ENCODE measurements around the gene NKTR. TPM values are rescaled to one million over a fixed set of nuclear protein-coding genes. Genes with fewer than 3 reads are reported as not detected.

Gene NKTR
- total RNA-seq, 4 donors from 2014 or later: 17.9 to 134 (median 56.3) TPM

- Histone ChIP-seq H3K4me3 (no peak overlapping the region), H3K9me3 (no peaks in the 10 kb centered on the region), H3K36me3 (no peaks in the 10 kb centered on the region), H3K27ac (peak overlapping the region in 3 of 4 donors; percentile 50 to 64 (median 58)), H3K4me1 (peaks cover 0 to 34% (median 18%) of the 10 kb centered on the region in 3 donors), H3K27me3 (peaks cover 20% of the 10 kb centered on the region)
- no peak for ATAC-seq
- TF ChIP-seq POLR2A (IDR thresholded peaks at IDR 0.05): no peak
- TF ChIP-seq POLR2AphosphoS5 (IDR thresholded peaks at IDR 0.05): no peak
- TF ChIP-seq EP300 (IDR thresholded peaks at IDR 0.05): no peak
- TF ChIP-seq, protein P1, sequence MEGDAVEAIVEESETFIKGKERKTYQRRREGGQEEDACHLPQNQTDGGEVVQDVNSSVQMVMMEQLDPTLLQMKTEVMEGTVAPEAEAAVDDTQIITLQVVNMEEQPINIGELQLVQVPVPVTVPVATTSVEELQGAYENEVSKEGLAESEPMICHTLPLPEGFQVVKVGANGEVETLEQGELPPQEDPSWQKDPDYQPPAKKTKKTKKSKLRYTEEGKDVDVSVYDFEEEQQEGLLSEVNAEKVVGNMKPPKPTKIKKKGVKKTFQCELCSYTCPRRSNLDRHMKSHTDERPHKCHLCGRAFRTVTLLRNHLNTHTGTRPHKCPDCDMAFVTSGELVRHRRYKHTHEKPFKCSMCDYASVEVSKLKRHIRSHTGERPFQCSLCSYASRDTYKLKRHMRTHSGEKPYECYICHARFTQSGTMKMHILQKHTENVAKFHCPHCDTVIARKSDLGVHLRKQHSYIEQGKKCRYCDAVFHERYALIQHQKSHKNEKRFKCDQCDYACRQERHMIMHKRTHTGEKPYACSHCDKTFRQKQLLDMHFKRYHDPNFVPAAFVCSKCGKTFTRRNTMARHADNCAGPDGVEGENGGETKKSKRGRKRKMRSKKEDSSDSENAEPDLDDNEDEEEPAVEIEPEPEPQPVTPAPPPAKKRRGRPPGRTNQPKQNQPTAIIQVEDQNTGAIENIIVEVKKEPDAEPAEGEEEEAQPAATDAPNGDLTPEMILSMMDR (IDR thresholded peaks at IDR 0.05): no peak
- 84 to 85% methylated on average over 4 to 5 of the region's 7 CpGs for WGBS, 2 donors (ENCODE audit: low coverage in 1 of 2)
Measured at GRCh38 chr3:42684632-42685362, 84.3 kb downstream of the NKTR start.

DNA sequence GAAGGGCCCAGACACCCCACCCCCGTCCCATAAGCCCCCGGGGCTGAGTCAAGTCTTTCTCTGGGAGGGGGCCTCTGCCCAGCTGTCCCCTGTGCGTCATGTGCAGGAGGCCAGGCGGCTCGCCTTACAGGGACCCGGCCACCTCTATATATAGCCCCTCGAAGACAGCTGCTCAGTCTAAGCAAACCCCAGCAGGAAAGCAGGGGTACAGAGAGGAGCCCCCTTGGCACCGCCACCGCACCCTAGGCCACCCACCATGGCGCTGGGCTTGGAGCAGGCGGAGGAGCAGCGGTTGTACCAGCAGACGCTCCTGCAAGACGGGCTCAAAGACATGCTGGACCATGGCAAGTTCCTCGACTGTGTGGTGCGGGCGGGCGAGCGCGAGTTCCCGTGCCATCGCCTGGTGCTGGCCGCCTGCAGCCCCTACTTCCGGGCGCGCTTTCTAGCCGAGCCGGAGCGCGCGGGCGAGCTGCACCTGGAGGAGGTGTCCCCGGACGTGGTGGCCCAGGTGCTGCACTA lies 84.9 kb downstream of the NKTR start, which contains the start of gene KLHL40:
TSS of gene KLHL40 (plus strand) at position 175 of the 519 bp plus-strand sequence. CDS start at position 257, 82 bp downstream.
- whole genome bisulfite sequencing, 2 donors (ENCODE audit: low coverage in 1 of 2): 67% methylated on average over 14 of the region's 34 CpGs; no CpG with 5 or more reads in 1 of the 2 donors
- Histone ChIP-seq H3K4me1 (peaks cover 0 to 34% (median 18%) of the 10 kb centered on the region in 3 donors), H3K27ac (peak within 1 kb of the TSS in 3 of 4 donors; percentile 50 to 64 (median 58)), H3K4me3 (peak within 1 kb of the TSS in 1 of 2 donors; percentile 34), H3K27me3 (peaks cover 20% of the 10 kb centered on the region), H3K36me3 (no peaks in the 10 kb centered on the region), H3K9me3 (no peaks in the 10 kb centered on the region)
- TF ChIP-seq POLR2AphosphoS5 (IDR thresholded peaks at IDR 0.05): no peak
- TF ChIP-seq, protein P1 (IDR thresholded peaks at IDR 0.05): no peak
- TF ChIP-seq POLR2A (IDR thresholded peaks at IDR 0.05): no peak
- ATAC-seq: no peak

DNA sequence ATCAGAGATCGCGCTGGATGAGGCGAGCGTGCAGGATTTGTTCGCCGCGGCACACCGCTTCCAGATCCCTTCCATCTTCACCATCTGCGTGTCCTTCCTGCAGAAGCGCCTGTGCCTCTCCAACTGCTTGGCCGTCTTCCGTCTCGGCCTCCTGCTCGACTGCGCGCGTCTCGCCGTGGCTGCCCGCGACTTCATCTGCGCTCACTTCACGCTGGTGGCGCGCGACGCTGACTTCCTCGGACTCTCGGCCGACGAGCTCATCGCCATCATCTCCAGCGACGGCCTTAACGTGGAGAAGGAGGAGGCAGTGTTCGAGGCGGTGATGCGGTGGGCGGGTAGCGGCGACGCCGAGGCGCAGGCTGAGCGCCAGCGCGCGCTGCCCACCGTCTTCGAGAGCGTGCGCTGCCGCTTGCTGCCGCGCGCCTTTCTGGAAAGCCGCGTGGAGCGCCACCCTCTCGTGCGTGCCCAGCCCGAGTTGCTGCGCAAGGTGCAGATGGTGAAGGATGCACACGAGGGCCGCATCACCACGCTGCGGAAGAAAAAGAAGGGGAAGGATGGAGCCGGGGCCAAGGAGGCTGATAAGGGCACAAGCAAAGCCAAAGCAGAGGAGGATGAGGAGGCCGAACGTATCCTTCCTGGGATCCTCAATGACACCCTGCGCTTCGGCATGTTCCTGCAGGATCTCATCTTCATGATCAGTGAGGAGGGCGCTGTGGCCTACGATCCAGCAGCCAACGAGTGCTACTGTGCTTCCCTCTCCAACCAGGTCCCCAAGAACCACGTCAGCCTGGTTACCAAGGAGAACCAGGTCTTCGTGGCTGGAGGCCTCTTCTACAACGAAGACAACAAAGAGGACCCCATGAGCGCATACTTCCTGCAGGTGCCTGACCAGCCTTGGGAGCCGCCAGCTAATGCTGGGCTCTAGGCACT lies 85.7 kb downstream of the NKTR start:
- H3K4me3 ChIP-seq: peak overlapping the region in 1 of 2 donors; percentile 34
- no peak for TF ChIP-seq POLR2AphosphoS5 (IDR thresholded peaks at IDR 0.05)
- no peak for TF ChIP-seq POLR2A (IDR thresholded peaks at IDR 0.05)
- TF ChIP-seq, protein P1 (IDR thresholded peaks at IDR 0.05): no peak
- no peak for TF ChIP-seq EP300 (IDR thresholded peaks at IDR 0.05)
- no peak for ATAC-seq
- 23 to 95% methylated on average over 4 to 17 of the region's 80 CpGs for WGBS, 2 donors (ENCODE audit: low coverage in 1 of 2)
- no peaks in the 10 kb centered on the region for H3K9me3 ChIP-seq
- peaks cover 0 to 34% (median 18%) of the 10 kb centered on the region in 3 donors for H3K4me1 ChIP-seq
- peaks cover 20% of the 10 kb centered on the region for H3K27me3 ChIP-seq
- no peaks in the 10 kb centered on the region for H3K36me3 ChIP-seq
- H3K27ac ChIP-seq: peak overlapping the region in 1 of 4 donors; percentile 9

- TF ChIP-seq POLR2A (IDR thresholded peaks at IDR 0.05) (no peak), POLR2AphosphoS5 (IDR thresholded peaks at IDR 0.05) (no peak), EP300 (IDR thresholded peaks at IDR 0.05) (no peak)
- TF ChIP-seq, protein P1 (IDR thresholded peaks at IDR 0.05): no peak
- Histone ChIP-seq H3K27me3 (peaks cover 20% of the 10 kb centered on the region), H3K4me1 (peaks cover 0 to 34% (median 18%) of the 10 kb centered on the region in 3 donors), H3K36me3 (no peaks in the 10 kb centered on the region), H3K4me3 (no peak overlapping the region), H3K27ac (no peak overlapping the region), H3K9me3 (no peaks in the 10 kb centered on the region)
- WGBS, 2 donors (ENCODE audit: low coverage in 1 of 2): 90% methylated on average over 2 of the region's 7 CpGs; no CpG with 5 or more reads in 1 of the 2 donors
- no peak for ATAC-seq
Measured at GRCh38 chr3:42686832-42687650, 86.6 kb downstream of the NKTR start.
